ENCODE results near the gene PANX2.
"Not testable (repeated sequence)": the region's sequence is repeated elsewhere in the genome, so short reads cannot be mapped to it uniquely, and the experiment has no call there.

The PANX2 gene

GRCh38 chr22:50148991-50149721, 21.4 kb upstream of the PANX2 start:
- no peak for DNase-seq

GRCh38 chr22:50150161-50151129, 20.1 kb upstream of the PANX2 start:
- no peak for DNase-seq

- DNase-seq, result no peak
These were observed 18.7 kb upstream of the PANX2 start for GRCh38 chr22:50151571-50152537.

DNA sequence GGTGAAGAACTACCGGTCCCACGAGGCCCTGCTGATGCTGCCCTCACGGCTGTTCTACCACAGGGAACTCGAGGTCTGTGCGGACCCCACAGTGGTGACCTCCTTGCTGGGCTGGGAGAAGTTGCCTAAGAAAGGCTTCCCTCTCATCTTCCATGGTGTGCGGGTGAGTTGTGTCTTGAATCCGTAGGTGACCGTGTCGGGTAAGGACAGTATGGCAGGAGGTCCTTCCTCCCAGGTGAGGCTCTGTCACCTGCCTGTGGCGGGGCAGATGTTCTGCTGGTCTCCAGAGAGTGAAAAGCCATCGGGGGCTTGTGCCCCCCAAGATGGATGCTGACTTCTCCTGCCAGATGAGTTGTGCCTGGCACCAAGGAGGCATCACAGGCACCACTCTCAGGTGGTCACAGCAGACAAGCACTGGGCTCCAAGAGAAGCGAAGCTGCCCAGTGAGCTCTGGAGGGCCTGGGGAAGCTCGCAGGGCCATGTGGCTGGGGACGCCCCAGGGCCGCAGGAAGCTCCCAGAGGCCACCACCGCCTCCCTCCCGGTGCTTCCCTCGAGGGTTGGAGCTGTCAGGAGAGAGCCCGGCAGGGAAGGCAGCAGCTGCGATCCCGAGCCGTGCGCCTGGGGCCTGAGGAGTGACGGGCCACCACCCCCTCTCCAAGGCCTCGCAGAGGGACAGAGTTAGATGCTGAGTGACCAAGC, 17.3 kb upstream of the PANX2 start:
- no peak for DNase-seq

- no peak for DNase-seq
These were observed 16.8 kb upstream of the PANX2 start for GRCh38 chr22:50153756-50154140.

DNA sequence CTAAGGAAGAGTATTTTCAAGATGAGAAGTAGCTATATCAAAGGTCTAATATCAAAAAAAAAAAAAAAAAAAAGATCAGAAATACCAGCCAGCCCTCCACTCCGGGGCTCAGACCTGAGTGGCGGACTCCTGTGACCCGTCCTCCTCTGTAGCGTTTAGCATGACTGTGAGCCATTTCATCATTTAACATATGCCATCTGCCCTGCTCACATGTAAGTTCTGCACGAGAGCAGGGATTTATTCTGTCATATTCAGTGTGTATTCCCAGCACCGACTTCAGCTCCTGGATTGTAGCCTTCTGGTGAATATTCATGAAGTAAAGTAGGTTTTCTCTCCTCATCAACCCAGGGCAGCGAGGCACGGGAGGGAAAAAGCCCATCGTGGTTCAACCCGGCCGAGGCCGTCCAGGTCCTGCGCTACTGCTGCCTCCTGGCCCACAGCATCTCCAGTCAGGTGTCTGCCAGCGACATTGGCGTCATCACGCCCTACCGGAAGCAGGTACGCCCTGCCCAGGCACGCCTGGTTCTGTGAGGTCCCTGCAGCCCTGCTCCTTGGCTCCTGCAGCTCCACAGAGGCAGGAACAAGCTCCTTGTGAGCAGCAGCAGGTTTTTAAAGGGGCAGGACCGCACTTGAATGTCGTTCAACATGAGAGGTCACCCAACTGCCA, 12.7 kb upstream of the PANX2 start:
- no peak for DNase-seq

DNA sequence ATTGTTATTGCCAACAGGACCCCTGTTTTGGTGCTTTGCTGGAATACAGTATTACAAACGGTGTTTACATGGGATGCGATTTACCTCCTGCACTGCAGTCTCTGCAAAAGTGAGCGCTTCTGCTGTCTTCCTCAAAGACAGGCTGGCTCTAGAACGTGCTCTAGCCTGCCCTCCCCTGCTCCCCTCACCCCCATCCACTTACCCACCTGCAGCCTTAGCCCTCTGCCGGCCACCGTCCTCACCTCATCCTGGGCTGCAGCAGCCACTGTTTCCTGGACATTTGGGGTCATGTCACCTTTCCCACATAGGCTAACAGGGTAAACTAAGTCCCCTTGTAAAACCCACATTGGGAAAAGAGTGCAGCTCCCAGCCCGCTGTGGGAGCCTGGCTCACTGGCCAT, 9.6 kb upstream of the PANX2 start:
- DNase-seq, result no peak

DNA sequence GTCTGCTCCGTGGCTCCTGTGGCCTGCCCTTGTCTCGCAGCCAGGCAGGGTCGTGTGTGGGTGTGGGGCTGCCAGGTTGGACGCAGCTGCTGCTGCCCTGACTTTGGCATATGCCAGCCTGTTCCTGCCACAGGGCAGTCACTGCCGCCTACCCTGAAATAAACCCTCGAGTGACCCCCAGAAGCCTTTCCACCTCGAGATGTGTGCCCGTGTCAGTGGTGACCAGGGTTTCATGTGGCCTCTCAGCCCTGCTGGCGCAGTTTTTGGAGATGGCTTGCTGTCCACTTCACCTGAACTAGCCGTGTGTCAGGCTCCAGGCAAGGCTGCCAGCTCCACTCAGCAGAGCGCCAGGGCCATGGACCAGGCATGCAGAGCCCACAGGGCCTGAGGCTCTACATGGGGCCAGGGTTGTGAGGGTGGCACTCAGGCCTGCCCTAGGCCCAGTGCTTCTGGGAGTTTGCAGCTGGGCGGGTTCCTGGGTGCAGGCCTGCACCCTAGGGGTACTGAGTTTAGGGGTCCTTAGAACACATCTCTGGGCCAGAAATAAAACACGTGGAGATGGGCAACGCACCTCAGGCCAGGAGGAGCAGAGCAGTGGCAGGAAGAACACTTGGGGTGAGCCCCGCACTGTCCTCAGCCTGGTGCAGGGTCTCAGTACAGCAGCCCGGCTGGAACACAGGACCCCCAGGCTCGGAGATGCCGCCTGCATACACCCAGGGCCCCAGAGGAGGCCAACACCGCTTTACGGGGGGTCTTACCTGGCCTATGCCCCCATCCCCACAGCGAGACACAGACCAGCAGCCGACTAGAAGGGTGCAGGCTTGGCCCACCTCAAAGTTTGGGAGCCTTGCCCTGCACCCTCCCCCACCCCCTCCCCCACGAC, 8.8 kb upstream of the PANX2 start:
- no peak for DNase-seq

GRCh38 chr22:50162391-50162956, 8.1 kb upstream of the PANX2 start:
- no peak for DNase-seq

GRCh38 chr22:50165436-50166123, 5.0 kb upstream of the PANX2 start:
- no peak for DNase-seq

DNA sequence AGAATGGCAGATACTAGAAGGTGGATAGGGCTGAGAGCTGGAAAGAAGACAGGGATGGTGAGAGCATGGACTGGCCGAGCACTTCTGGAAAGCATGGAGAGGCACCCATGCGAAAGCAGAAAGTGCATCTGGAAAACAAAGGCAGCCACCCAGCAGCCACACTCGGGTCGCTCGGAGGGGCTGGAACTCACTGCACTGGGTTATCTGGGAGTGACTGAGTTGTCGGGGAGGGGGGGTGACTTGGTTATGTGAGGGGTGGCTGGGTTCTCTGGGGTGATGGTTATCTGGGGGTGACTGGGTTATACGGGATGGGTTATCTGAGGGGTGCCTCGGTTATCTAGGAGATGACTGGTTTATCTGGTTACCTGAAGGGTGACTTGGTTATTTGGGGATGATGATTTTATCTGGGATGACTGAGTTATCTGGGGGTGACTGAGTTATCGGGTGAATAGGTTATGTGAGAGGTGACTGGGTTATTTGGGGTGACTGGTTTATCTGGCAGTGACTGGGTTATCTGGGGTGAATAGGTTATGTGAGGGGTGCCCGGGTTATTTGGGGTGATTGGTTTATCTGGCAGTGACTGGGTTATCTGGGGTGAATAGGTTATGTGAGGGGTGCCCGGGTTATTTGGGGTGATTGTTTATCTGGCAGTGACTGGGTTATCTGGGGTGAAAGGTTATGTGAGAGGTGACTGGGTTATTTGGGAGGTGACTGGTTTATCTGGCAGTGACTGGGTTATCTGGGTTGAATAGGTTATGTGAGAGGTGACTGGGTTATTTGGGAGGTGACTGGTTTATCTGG, 2.6 kb upstream of the PANX2 start:
- DNase-seq, result no peak

DNA sequence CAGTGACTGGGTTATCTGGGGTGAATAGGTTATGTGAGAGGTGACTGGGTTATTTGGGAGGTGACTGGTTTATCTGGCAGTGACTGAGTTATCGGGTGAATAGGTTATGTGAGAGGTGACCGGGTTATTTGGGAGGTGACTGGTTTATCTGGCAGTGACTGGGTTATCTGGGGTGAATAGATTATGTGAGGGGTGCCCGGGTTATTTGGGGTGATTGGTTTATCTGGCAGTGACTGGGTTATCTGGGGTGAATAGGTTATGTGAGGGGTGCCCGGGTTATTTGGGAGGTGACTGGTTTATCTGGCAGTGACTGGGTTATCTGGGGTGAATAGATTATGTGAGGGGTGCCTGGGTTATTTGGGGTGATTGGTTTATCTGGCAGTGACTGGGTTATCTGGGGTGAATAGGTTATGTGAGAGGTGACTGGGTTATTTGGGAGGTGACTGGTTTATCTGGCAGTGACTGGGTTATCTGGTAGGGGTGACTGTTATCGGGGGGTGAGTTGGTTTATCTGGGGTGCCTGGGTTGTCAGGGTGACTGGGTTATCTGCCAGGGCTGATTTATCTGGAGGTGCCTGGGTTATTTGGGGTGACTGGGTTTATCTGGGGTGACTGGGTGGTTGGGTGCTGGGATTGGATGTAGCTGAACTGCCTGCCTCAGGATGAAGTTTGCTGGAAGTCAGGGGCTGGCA, 1.9 kb upstream of the PANX2 start:
- DNase-seq, result not testable (repeated sequence)

- DNase-seq, result no peak
These were observed 1.3 kb upstream of the PANX2 start for GRCh38 chr22:50169181-50169759.

GRCh38 chr22:50169774-50170341, 673 bp upstream of the PANX2 start:
- DNase-seq, result no peak

DNA sequence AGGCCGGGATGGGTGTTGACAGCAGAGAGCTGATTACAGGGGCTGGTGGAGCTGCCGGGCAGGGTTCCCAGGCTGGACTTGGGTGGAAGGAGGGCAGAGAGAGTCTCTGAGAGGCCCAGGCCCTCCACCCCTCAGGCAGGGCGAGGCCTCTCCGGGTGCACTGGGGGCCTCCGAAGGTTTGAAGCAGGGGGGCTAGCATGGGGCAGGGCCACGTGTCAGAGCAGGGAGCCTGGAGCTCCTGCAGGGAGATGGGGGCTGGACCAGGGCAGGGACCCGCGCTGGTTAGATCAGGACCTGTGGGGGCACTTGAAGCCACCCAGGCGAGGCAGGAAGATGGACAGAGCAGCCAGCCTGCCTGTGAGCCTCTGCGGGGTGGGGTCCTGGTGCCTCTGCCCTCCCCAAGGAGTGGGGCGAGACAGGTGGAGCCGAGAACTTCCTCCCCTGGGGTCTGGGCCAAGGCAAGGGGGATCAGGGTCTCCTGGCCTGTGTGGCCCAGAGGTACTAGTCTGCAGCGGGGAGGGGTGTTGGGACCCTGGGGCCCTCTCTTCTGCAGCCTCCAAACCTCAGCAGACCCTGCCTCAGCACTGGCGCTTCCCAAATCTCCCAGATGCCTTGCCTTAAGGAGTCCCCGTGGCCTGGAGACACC, 911 bp downstream of the PANX2 start:
- DNase-seq, result no peak

DNA sequence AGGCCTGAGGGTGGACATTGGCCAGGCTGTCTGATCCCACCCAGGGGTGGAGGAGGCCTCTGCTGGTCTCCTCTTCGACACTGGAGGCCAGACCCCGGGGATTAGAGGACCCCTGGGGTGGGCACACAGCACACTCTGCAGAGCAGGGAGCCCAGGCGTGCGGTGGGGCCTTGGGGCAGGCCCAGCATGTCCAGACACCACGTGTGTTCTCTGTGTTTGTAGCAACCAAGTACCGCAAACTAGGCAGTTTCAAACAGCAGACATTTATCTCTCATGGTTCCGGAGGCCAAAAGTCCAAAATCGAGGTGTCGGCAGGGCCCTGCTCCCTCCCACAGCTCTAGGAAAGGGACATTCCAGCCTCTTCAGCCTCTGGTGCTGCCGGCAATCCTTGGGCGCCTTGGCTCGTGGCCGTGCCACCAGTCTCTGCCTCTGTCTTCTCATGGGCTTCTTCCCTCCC, 1.5 kb downstream of the PANX2 start:
- DNase-seq, result no peak
